Spinal cord (tissue), 10 donors: ENCODE measurements around the gene AMPH. TPM values are rescaled to one million over a fixed set of nuclear protein-coding genes. Genes with fewer than 3 reads are reported as not detected.
A peak's percentile ranks its signal among the peaks of the same experiment; 100 is the strongest.

Experiments
- DNase-seq, 6 donors: peaks; one replicate each; pipeline versions ENCODE4 v3.0.0 to v3.0.0-alpha.2; 2013 to 2015; ENCODE audit warnings: low spot score in 6 of 6, low read depth in 4 of 6
- H3K27ac ChIP-seq: one replicate; pipeline ENCODE4 v1.5.1; 2013; ENCODE audit warnings: low read depth, low read length, control low read depth
- H3K27me3 ChIP-seq: one replicate; pipeline ENCODE4 v1.6.1; 2013; ENCODE audit warnings: low read length; ENCODE audit not compliant: control insufficient read depth, insufficient read depth
- H3K36me3 ChIP-seq: one replicate; pipeline ENCODE4 v1.6.1; 2013; ENCODE audit warnings: low read length; ENCODE audit not compliant: control insufficient read depth, insufficient read depth
- H3K4me1 ChIP-seq: one replicate; pipeline ENCODE4 v1.6.1; 2013; ENCODE audit warnings: low read length; ENCODE audit not compliant: control insufficient read depth, insufficient read depth
- H3K4me3 ChIP-seq: one replicate; pipeline ENCODE4 v1.5.1; 2013; ENCODE audit warnings: low read depth, low read length, control low read depth
- H3K9me3 ChIP-seq: one replicate; pipeline ENCODE4 v1.6.1; 2013; ENCODE audit warnings: low read length; ENCODE audit not compliant: control insufficient read depth, insufficient read depth
- WGBS: methylation state at CpG from one replicate; pipeline ENCODE4 v1.1.5; 2013; ENCODE audit warnings: missing lambda C conversion rate; ENCODE audit not compliant: insufficient coverage; 5-methylcytosine and 5-hydroxymethylcytosine counted together
- polyA plus RNA-seq, 2 donors: library from polyadenylated mRNA; unstranded; fragments of 120-200 nt; gene quantifications; one replicate each; pipeline ENCODE4 v1.2.1, GENCODE V29; 2013; ENCODE audit not compliant: insufficient read length in 2 of 2
- total RNA-seq, 2 donors: library from RNA; depleted of rRNA in 1 of 2; stranded (reverse); fragments of 120-200 nt in 1 of 2; fragments of >200 nt in 1 of 2; gene quantifications; one replicate each; pipeline versions ENCODE4 v1.2.3 to v1.2.4, GENCODE V29; 2013 to 2014
- donor health status: healthy.

AMPH gene
- total and polyA plus RNA-seq, 4 donors = 37.3 to 116 (median 95.3) TPM

- Histone ChIP-seq H3K27ac (no peak overlapping the region), H3K4me1 (peaks cover 11% of the 10 kb centered on the region), H3K36me3 (no peaks in the 10 kb centered on the region), H3K9me3 (no peaks in the 10 kb centered on the region), H3K27me3 (no peaks in the 10 kb centered on the region), H3K4me3 (peak overlapping the region; percentile 45)
- DNase-seq = peak in 3 of 6 donors; percentile 26 to 62 (median 40)
- WGBS = 28% methylated on average over 9 of the region's 12 CpGs
These were observed 1.3 kb downstream of the AMPH start for GRCh38 chr7:38629651-38630510.

GRCh38 chr7:38628630-38629385 is 2.4 kb downstream of the AMPH start:
- peak in 1 of 6 donors; percentile 19 for DNase-seq
- H3K9me3 ChIP-seq = no peaks in the 10 kb centered on the region
- H3K4me3 ChIP-seq = no peak overlapping the region
- no peaks in the 10 kb centered on the region for H3K27me3 ChIP-seq
- no peaks in the 10 kb centered on the region for H3K36me3 ChIP-seq
- 80% methylated on average over 1 of the region's 5 CpGs for WGBS
- peaks cover 11% of the 10 kb centered on the region for H3K4me1 ChIP-seq
- H3K27ac ChIP-seq = no peak overlapping the region

- no peaks in the 10 kb centered on the region for H3K27me3 ChIP-seq
- no peak overlapping the region for H3K4me3 ChIP-seq
- H3K36me3 ChIP-seq = no peaks in the 10 kb centered on the region
- peaks cover 5% of the 10 kb centered on the region for H3K4me1 ChIP-seq
- no peak overlapping the region for H3K27ac ChIP-seq
- no peak for DNase-seq
- no peaks in the 10 kb centered on the region for H3K9me3 ChIP-seq
These were observed 5.3 kb downstream of the AMPH start for GRCh38 chr7:38625866-38626265.

DNA sequence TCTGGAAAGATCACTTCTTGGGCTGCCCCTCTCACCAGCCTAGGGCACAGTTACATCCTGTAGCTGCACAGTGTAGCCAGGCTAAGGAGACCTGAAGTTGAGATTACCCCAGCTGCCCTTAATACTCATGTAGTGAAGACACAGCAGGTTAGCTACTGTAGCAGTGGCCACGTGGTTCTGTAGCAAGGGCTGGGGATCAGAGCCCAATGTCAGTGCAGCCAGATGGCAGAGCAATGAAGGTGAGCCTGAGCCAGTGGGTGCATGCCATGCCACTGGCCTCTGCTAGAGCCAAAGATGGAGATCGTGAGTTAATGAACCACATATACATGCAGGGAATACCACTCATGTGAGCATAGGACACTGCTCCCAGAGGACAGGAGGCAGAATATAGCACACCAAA is 15.5 kb downstream of the AMPH start:
- H3K4me3 ChIP-seq = no peak overlapping the region
- H3K36me3 ChIP-seq = no peaks in the 10 kb centered on the region
- no peaks in the 10 kb centered on the region for H3K27me3 ChIP-seq
- H3K4me1 ChIP-seq = no peaks in the 10 kb centered on the region
- no peak for DNase-seq
- WGBS = 63% methylated on average over 2 of the region's 2 CpGs
- H3K9me3 ChIP-seq = no peaks in the 10 kb centered on the region
- no peak overlapping the region for H3K27ac ChIP-seq

DNA sequence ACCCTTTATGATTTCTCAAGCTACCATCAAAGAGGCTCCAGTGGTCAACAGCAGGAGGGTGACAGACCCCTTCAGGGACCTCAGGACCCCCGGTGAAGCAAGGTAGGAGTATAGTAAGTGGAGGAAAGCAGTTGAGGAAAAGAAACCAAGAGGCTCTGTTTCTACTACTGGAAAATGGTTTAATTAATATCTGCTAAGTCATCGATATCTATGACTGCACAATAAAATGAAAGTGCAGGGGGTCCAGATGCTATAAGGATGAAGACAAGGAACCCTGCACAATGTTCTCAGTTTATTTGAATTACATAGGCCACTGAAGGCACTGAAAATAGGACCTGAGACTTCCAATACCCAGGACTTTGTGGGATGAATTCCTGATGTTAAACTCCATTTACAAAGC is 23.7 kb downstream of the AMPH start:
- no peak for DNase-seq
- Histone ChIP-seq H3K9me3 (no peaks in the 10 kb centered on the region), H3K4me1 (no peaks in the 10 kb centered on the region), H3K4me3 (no peak overlapping the region), H3K27me3 (no peaks in the 10 kb centered on the region), H3K27ac (no peak overlapping the region), H3K36me3 (no peaks in the 10 kb centered on the region)
- WGBS = 100% methylated on average over 1 of the region's 2 CpGs

GRCh38 chr7:38600741-38601140 is 30.4 kb downstream of the AMPH start:
- H3K27ac ChIP-seq = no peak overlapping the region
- peak in 1 of 6 donors; percentile 53 for DNase-seq
- H3K36me3 ChIP-seq = no peaks in the 10 kb centered on the region
- WGBS = 60% methylated on average over 3 of the region's 3 CpGs
- H3K4me3 ChIP-seq = no peak overlapping the region
- no peaks in the 10 kb centered on the region for H3K9me3 ChIP-seq
- no peaks in the 10 kb centered on the region for H3K4me1 ChIP-seq
- no peaks in the 10 kb centered on the region for H3K27me3 ChIP-seq

DNA sequence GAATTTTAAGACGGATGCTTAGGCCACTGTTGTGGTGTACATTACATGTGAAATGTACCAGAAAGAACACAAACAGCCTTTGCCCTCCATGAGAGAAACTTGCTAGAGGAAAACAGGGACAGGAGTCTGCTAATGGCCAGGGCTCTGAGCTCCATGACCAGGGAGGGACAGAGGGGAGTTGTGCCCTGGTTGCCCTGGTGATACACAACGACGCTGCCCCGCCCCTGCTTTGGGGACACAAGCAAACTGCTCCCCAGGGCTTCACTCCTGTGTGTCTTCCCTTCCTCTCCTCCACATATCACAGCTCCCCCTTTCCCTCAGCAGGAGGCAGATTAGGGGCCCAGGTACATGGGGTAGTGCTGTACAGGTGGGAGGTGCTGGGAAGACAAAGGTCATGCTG is 36.2 kb downstream of the AMPH start:
- DNase-seq = no peak
- Histone ChIP-seq H3K27ac (no peak overlapping the region), H3K4me3 (no peak overlapping the region), H3K4me1 (no peaks in the 10 kb centered on the region), H3K9me3 (no peaks in the 10 kb centered on the region), H3K27me3 (no peaks in the 10 kb centered on the region), H3K36me3 (no peaks in the 10 kb centered on the region)
- WGBS = no CpG with 5 or more reads among the region's 4 CpGs

DNA sequence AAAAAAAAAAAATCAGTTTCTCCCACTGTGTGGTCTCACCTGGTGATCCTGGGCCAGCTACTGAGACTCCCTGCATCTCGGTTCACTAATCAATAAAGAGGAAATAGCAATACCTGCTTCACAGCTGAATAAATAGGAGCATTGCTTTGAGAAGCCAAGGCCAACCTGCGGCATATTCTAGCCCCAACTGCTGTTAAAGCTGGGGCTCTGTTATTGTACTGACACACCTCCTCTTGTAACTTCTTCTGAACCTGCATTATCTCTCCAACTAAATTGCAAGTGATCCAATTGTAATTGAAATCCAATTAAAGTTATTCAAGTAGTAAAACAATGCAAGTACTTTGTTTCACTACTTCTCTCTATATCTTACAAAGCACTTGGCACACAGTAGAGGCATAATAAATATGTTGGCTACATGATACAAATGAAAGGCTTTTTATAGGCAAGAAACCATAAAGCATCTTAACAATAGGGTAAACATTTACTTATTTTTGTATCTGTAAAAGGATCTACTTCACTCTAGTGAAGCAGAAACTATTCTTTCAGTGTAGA is 38.4 kb downstream of the AMPH start:
- no peak overlapping the region for H3K27ac ChIP-seq
- H3K4me1 ChIP-seq = no peaks in the 10 kb centered on the region
- H3K9me3 ChIP-seq = no peaks in the 10 kb centered on the region
- H3K4me3 ChIP-seq = no peak overlapping the region
- DNase-seq = peak in 1 of 6 donors; percentile 61
- no peaks in the 10 kb centered on the region for H3K36me3 ChIP-seq
- H3K27me3 ChIP-seq = no peaks in the 10 kb centered on the region
- 83% methylated on average over 1 of the region's 2 CpGs for WGBS

- Histone ChIP-seq H3K27me3 (no peaks in the 10 kb centered on the region), H3K4me1 (no peaks in the 10 kb centered on the region), H3K36me3 (no peaks in the 10 kb centered on the region), H3K27ac (no peak overlapping the region), H3K9me3 (no peaks in the 10 kb centered on the region), H3K4me3 (no peak overlapping the region)
- 87% methylated on average over 3 of the region's 6 CpGs for WGBS
- DNase-seq = peak in 1 of 6 donors; percentile 71
These were observed 45.4 kb downstream of the AMPH start for GRCh38 chr7:38585572-38586354.
